HG02852 (cell line): ENCODE results near the gene CEP44.
"Not testable (repeated sequence)": the region's sequence is repeated elsewhere in the genome, so short reads cannot be mapped to it uniquely, and the experiment has no call there.

Source experiments
- ATAC-seq: cut with Tn5 transposase; IDR thresholded peaks from one replicate; pipeline ENCODE4 v1.9.1; 2021; ENCODE audit warnings: mild to moderate bottlenecking, moderate library complexity; ENCODE audit not compliant: unreplicated experiment

The CEP44 gene

GRCh38 chr4:174380206-174380605 is 96.5 kb downstream of the CEP44 start:
- not testable (repeated sequence) for ATAC-seq

DNA sequence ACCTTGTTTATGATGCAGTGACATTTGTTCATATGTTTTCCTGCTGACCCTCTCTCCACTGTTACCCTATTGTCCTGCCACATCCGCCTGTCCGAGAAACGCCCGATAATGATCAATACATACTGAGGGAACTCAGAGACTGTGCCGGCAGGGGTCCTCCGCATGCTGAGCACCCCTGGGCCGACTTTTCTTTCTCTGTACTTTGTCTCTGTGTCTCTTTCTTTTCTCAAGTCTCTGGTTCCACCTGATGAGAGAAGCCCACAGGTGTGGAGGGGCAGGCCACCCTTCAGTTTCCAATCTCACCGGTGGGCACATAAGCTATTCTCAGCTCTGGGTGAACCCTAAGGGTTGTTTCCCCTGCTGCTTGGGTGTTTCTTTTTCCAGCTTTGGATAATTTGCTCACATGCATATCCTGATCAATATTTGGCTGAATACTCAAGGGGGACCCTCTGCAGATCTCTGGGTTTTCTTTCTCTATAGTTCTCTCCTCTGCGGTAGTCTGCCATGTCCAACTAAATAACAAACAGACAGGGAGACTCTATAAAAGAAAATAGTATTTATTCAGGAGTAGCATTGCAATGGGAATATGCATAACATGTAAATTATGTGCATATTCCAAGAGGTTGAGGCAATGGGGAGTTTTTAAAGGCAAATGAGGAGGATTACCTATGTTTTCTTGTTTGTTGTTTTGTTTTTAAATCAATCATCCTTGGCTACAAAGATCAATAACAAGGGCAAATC is 97.2 kb downstream of the CEP44 start:
- no peak for ATAC-seq

DNA sequence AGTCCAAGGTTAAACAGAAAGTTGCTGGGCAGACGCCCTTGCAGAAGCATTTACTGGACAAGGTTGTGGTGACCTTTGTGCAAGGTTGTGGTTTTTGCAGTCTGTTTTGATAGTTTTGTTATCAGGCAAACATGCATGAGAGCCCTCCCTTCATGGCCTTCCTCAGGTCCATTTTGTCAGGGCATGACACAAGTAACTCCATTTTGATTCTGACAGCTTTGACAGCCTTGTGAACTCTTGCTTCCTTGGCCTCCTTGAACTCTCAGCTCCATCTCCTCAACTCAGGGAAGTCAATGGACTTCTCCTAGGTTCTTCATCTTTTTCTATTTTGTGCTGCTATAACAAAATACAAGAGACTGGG is 97.7 kb downstream of the CEP44 start:
- ATAC-seq: no peak
